HG02798 (cell line): Measurements from ENCODE around the gene ANKRA2.

Experiments used
- ATAC-seq: cut with Tn5 transposase; IDR thresholded peaks from one replicate; pipeline ENCODE4 v1.9.1; 2021; ENCODE audit warnings: mild to moderate bottlenecking; ENCODE audit not compliant: unreplicated experiment, poor library complexity

The ANKRA2 gene

DNA sequence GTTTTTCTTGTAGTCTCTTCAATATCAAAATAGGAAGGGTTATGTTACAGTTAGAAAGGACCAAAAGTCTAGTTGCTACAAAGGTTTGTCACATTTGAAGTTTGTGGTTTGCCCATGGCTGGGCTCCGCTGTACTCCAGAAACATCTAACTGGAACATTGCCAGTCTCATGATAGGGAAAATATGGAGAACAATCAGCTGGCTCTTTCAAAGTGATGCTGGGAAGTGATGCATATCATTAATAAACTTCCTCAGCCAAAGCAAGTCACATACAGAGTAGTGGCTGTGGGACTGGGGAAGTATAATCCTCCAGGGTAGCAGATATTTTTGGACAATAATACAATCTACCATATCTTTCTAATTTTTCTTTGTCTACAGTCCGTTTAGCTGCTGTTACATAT, 58.4 kb downstream of the ANKRA2 start:
- no peak for ATAC-seq

DNA sequence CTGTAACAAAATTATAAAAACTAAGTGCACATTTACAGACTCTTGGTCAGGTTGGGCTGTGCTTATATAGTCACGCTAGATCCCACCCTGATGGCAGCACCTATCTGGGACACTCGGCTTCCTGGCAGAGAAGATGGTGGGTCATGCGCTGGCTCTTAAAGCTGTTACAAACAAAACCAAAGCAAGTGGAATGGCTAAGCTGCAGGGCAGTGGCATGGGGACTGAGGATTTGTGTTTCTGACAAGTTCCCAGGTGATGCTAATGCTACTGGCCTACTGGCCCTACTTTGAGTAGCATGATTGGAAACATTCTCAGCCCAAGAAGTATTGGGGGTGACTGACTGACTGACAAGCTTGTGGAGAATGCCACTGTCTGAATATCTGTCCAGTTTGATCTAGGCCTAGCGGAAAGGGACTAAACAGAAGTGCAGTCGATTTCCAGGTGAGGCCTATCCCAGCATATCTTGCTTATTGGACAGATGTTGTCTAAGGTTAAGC, 58.9 kb downstream of the ANKRA2 start:
- ATAC-seq: no peak
